Panc1 (cell line): ENCODE results near the gene GRM3. TPM values are rescaled to one million over a fixed set of nuclear protein-coding genes. Genes with fewer than 3 reads are reported as not detected.

Experiments
- ATAC-seq: fragments of 200-7000 bp; cut with Tn5 transposase; 2 replicates; pipeline ENCODE4 v1.9.1; 2020; ENCODE audit warnings: mild to moderate bottlenecking, moderate library complexity
- BruUV-seq: library from RNA; stranded (reverse); fragments of 400-500 nt; replicated peaks from 2 replicates; lab custom pipeline; 2021; lab: Mats Ljungman, UMichigan
- CTCF ChIA-PET: fragments of 300-600 bp; sonication (Branson Sonifier 250); formaldehyde crosslinking; loops from one replicate; lab custom pipeline; 2022; ENCODE audit warnings: antibody characterized with exemption; lab: Charles Lee
- POLR2A ChIA-PET: fragments of 300-600 bp; sonication (Branson Sonifier 250); formaldehyde crosslinking; loops from one replicate; lab custom pipeline; 2022; ENCODE audit warnings: antibody characterized with exemption; lab: Charles Lee
- DNase-seq: peaks from one replicate; pipeline ENCODE4 v3.0.0-alpha.2; 2010; ENCODE audit warnings: low read depth, low spot score
- H3K27ac ChIP-seq: 2 replicates; pipeline ENCODE4 v1.5.1; 2011; ENCODE audit warnings: mild to moderate bottlenecking, low read length, inconsistent platforms
- H3K27me3 ChIP-seq: fragments of 200-500 bp; sonication (Bioruptor generic); 2 replicates; pipeline ENCODE4 v1.6.0; 2014; ENCODE audit warnings: low read length, inconsistent platforms; ENCODE audit not compliant: control insufficient read depth, insufficient read depth
- H3K36me3 ChIP-seq: fragments of 200-500 bp; sonication (Bioruptor generic); 2 replicates; pipeline ENCODE4 v1.5.1; 2014; ENCODE audit warnings: inconsistent platforms, mild to moderate bottlenecking, low read length, moderate library complexity; ENCODE audit not compliant: control insufficient read depth, insufficient read depth
- H3K4me1 ChIP-seq: 2 replicates; pipeline ENCODE4 v1.5.1; 2011; ENCODE audit warnings: inconsistent platforms, mild to moderate bottlenecking, low read length, moderate library complexity; ENCODE audit not compliant: control insufficient read depth, insufficient read depth
- H3K4me3 ChIP-seq, 2 experiments: 2 replicates each; pipeline ENCODE4 v1.5.1; 2011 to 2012; ENCODE audit warnings: low read depth in 2 of 2, low read length in 2 of 2, mild to moderate bottlenecking in 2 of 2, inconsistent platforms in 1 of 2, moderate library complexity in 1 of 2
- H3K9me3 ChIP-seq: fragments of 200-500 bp; sonication (Bioruptor generic); 2 replicates; pipeline ENCODE4 v1.5.1; 2014; ENCODE audit warnings: low read depth, mild to moderate bottlenecking, inconsistent platforms, low read length, moderate library complexity; ENCODE audit not compliant: control insufficient read depth, insufficient read depth
- CTCF ChIP-seq: fragments of 450-650 bp; IDR thresholded peaks from 2 replicates; pipeline ENCODE4 v1.5.1; 2017; ENCODE audit warnings: mild to moderate bottlenecking
- POLR2AphosphoS5 ChIP-seq: IDR thresholded peaks from 2 replicates; pipeline ENCODE4 v1.6.1; 2012; ENCODE audit warnings: mild to moderate bottlenecking, low read depth, low read length, moderate library complexity
- REST ChIP-seq, 2 experiments: IDR thresholded peaks; 2 replicates each; pipeline ENCODE4 v1.6.1; 2011 to 2012; ENCODE audit warnings: low read depth in 2 of 2, control low read depth in 1 of 2, low read length in 1 of 2, mild to moderate bottlenecking in 1 of 2, moderate library complexity in 1 of 2; ENCODE audit not compliant: insufficient read depth in 1 of 2
- SIN3A ChIP-seq: IDR thresholded peaks from 2 replicates; pipeline ENCODE4 v1.6.1; 2012; ENCODE audit warnings: low read depth, mild to moderate bottlenecking, low read length, moderate library complexity, borderline replicate concordance; ENCODE audit not compliant: insufficient read depth
- TCF7L2 ChIP-seq: IDR thresholded peaks from 2 replicates; pipeline ENCODE4 v1.6.1; 2011; ENCODE audit warnings: mild to moderate bottlenecking, low read depth, low read length, inconsistent platforms
- in situ Hi-C: cut with HindIII; loops from 2 replicates; pipeline ENCODE4 v1.10.0; 2016; ENCODE audit warnings: low sequenced_read_pairs, low pct_unique_long_range_greater_than_20kb
- intact Hi-C: fragments of 100-400 bp; cut with micrococcal nuclease; formaldehyde crosslinking; loops from one replicate; pipeline ENCODE4 v1.10.0; 2022; ENCODE audit not compliant: unreplicated experiment
- total RNA-seq: library from RNA; stranded (reverse); gene quantifications from one replicate; pipeline ENCODE4 v1.2.1, GENCODE V29; 2021; ENCODE audit not compliant: unreplicated experiment

Gene GRM3
- total RNA-seq, 1 experiment from 2014 or later, result not detected

GRCh38 chr7:86733783-86734182, 90.1 kb downstream of the GRM3 start:
- Histone ChIP-seq H3K4me3 (no peak overlapping the region), H3K27me3 (no peaks in the 10 kb centered on the region), H3K27ac (no peak overlapping the region), H3K36me3 (no peaks in the 10 kb centered on the region), H3K4me1 (no peaks in the 10 kb centered on the region), H3K9me3 (no peaks in the 10 kb centered on the region)
- TF ChIP-seq REST (IDR thresholded peaks at IDR 0.05; ENCODE audit: insufficient read depth in 1 of 2, low read depth in 2 of 2, low read length in 1 of 2), result no peak
- TF ChIP-seq POLR2AphosphoS5, result no peak
- TF ChIP-seq SIN3A, result no peak
- no peak for TF ChIP-seq CTCF
- TF ChIP-seq TCF7L2, result no peak
- no peak for ATAC-seq
- CTCF ChIA-PET, result no interaction called here
- DNase-seq, result no peak
- intact Hi-C loops (no loop called here), in situ Hi-C loops (no loop called here)
- BruUV-seq, result no TSS peak
- POLR2A ChIA-PET, result no interaction called here

GRCh38 chr7:86745013-86745745, 101.5 kb downstream of the GRM3 start:
- Histone ChIP-seq H3K27ac (no peak overlapping the region), H3K27me3 (no peaks in the 10 kb centered on the region), H3K36me3 (no peaks in the 10 kb centered on the region), H3K4me1 (no peaks in the 10 kb centered on the region), H3K4me3 (no peak overlapping the region), H3K9me3 (no peaks in the 10 kb centered on the region)
- DNase-seq (no peak), ATAC-seq (no peak)
- POLR2A ChIA-PET, result no interaction called here
- TF ChIP-seq TCF7L2, result no peak
- no peak for TF ChIP-seq REST (IDR thresholded peaks at IDR 0.05; ENCODE audit: insufficient read depth in 1 of 2, low read depth in 2 of 2, low read length in 1 of 2)
- TF ChIP-seq POLR2AphosphoS5, result no peak
- TF ChIP-seq CTCF, result no peak
- TF ChIP-seq SIN3A, result no peak
- in situ Hi-C loops (no loop called here), intact Hi-C loops (no loop called here)
- BruUV-seq, result no TSS peak
- CTCF ChIA-PET, result no interaction called here
